RWPE1 (cell line): ENCODE measurements around the gene PSPN.

Experiments used
- CTCF ChIA-PET: fragments of 350-600 bp; sonication (Branson Sonifier 250); formaldehyde crosslinking; extraction: SDS; loops from one replicate; lab custom pipeline; 2021; lab: Yijun Ruan, JAX
- POLR2A ChIA-PET: fragments of 400-600 bp; formaldehyde crosslinking; extraction: SDS; loops from one replicate; lab custom pipeline; 2020; ENCODE audit warnings: antibody characterized with exemption; ENCODE audit not compliant: low non-redundant PET; lab: Yijun Ruan, JAX
- DNase-seq: peaks from one replicate; pipeline ENCODE4 v3.0.0; 2012; ENCODE audit warnings: low spot score
- H3K27ac ChIP-seq: fragments of 450-650 bp; 2 replicates; pipeline ENCODE4 v1.5.1; 2017
- TF ChIP-seq, protein P1 (sequence below): fragments of 450-650 bp; conservative IDR thresholded peaks from 2 replicates; pipeline ENCODE4 v1.5.1; 2017; ENCODE audit warnings: low read depth, mild to moderate bottlenecking

The PSPN gene

DNA sequence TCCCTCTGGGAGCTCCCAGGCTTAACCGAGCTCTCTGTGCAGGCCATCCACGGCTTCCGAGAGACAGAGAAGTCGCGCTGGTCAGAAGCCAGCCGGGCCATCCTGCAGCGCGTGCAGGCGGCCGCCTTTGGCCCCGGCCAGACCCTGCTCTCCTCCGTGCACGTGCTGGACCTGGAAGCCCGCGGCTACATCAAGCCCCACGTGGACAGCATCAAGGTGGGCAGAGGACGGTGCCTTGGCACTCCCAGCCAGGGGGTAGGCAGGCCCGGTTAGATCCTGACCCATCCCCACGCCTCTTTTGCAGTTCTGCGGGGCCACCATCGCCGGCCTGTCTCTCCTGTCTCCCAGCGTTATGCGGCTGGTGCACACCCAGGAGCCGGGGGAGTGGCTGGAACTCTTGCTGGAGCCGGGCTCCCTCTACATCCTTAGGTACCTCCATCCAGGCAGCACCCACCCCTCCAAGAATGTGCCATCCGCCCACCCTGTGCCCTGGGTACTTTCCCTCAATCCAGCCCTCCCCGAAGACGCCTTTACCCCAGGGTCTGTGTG, 1.5 kb downstream of the PSPN start:
- ChIA-PET POLR2A (no interaction called here), CTCF (no interaction called here)
- no peak for DNase-seq
- H3K27ac ChIP-seq: peak overlapping the region; percentile 98
- TF ChIP-seq, protein P1, sequence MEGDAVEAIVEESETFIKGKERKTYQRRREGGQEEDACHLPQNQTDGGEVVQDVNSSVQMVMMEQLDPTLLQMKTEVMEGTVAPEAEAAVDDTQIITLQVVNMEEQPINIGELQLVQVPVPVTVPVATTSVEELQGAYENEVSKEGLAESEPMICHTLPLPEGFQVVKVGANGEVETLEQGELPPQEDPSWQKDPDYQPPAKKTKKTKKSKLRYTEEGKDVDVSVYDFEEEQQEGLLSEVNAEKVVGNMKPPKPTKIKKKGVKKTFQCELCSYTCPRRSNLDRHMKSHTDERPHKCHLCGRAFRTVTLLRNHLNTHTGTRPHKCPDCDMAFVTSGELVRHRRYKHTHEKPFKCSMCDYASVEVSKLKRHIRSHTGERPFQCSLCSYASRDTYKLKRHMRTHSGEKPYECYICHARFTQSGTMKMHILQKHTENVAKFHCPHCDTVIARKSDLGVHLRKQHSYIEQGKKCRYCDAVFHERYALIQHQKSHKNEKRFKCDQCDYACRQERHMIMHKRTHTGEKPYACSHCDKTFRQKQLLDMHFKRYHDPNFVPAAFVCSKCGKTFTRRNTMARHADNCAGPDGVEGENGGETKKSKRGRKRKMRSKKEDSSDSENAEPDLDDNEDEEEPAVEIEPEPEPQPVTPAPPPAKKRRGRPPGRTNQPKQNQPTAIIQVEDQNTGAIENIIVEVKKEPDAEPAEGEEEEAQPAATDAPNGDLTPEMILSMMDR: no peak

DNA sequence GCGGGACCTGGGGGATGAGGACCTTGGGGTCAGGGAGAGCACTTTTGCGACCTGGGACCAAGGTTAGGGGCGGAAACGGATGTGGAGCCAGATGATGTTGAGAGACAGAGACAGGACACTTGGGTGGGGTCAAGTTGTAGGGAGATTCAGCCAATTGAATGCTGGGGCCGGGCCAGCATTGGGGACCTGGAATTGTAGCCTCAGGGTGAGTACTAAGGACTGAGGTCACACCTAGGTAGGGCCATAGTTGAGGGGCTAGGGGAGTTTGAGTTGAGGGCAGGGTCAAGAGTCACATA, 2.0 kb downstream of the PSPN start:
- H3K27ac ChIP-seq: peak overlapping the region; percentile 98
- CTCF ChIA-PET: interaction anchor here (0.6 kb wide), 1 partner anchor 9 kb away, joined by 3 read pairs; no protein-coding TSS in a partner anchor
- POLR2A ChIA-PET: interaction anchor here (0.6 kb wide), 1 partner anchor 48 kb away, joined by 4 read pairs; no protein-coding TSS in a partner anchor
- TF ChIP-seq, protein P1: no peak
- no peak for DNase-seq

- TF ChIP-seq, protein P1: no peak
- peak overlapping the region; percentile 98 for H3K27ac ChIP-seq
- DNase-seq: peak; percentile 96
- ChIA-PET CTCF (interaction anchor here (0.6 kb wide), 1 partner anchor 9 kb away, joined by 3 read pairs; no protein-coding TSS in a partner anchor), POLR2A (interaction anchor here (0.6 to 1.0 kb wide), 4 partner anchors 24 to 157 kb away, joined by 3 to 9 read pairs (median 6); partner anchors contain the start of gene TNFSF9)
Observed at GRCh38 chr19:6373096-6373812, 2.5 kb downstream of the PSPN start.

DNA sequence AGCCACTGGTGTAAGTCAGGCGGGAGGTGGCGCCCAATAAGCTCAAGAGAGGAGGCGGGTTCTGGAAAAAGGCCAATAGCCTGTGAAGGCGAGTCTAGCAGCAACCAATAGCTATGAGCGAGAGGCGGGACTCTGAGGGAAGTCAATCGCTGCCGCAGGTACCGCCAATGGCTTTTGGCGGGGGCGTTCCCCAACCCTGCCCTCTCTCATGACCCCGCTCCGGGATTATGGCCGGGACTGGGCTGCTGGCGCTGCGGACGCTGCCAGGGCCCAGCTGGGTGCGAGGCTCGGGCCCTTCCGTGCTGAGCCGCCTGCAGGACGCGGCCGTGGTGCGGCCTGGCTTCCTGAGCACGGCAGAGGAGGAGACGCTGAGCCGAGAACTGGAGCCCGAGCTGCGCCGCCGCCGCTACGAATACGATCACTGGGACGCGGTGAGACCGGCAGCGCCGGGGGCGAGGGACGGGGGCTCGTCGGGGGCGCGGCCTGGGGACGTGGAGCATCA, 3.1 kb downstream of the PSPN start, which contains the start of gene ALKBH7:
Gene ALKBH7 (plus strand): TSS at position 201 of the 502 bp plus-strand sequence. CDS start 27 bp downstream, at position 228.
- TF ChIP-seq, protein P1: no peak
- peak within 1 kb of the TSS; percentile 98 for H3K27ac ChIP-seq
- peak; percentile 95 for DNase-seq
- ChIA-PET CTCF (interaction anchor here (0.9 kb wide), 1 partner anchor 350 kb away, joined by 5 read pairs; no protein-coding TSS in a partner anchor), POLR2A (interaction anchor here (0.6 to 1.0 kb wide), 3 partner anchors 24 to 158 kb away, joined by 3 to 9 read pairs (median 8); partner anchors contain the start of gene TNFSF9)

GRCh38 chr19:6364353-6364752, 11.4 kb downstream of the PSPN start:
- CTCF ChIA-PET: no interaction called here
- POLR2A ChIA-PET: no interaction called here
- no peak overlapping the region for H3K27ac ChIP-seq
- TF ChIP-seq, protein P1: no peak
- DNase-seq: no peak

DNA sequence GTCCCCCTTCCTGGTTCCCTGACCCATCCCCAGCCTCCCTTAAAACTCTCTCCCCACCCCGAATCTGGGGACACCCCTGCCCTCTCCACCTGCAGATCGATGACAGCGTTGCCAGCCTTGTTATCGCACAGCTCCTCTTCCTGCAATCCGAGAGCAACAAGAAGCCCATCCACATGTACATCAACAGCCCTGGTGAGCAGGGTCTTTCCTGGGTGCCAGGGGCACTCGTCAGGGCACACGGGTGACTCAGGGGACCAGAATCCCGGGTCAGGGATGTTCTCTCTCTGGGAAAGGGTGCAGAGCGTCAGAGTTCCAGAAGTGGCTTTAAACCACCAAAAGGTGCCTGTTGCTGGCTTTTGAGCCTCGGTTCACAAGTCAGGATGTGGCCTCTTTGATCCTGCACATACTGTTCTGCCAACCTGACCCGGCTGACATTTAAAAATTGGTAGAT, 13.4 kb downstream of the PSPN start:
- ChIA-PET POLR2A (interaction anchor here (0.5 kb wide), 1 partner anchor 310 kb away, joined by 5 read pairs; no protein-coding TSS in a partner anchor), CTCF (interaction anchor here (0.7 kb wide), 2 partner anchors 9 to 295 kb away, joined by 3 read pairs; no protein-coding TSS in a partner anchor)
- no peak for DNase-seq
- peak overlapping the region; percentile 85 for H3K27ac ChIP-seq
- TF ChIP-seq, protein P1: no peak
